Activated B cell treated with CpG ODN at 0.5 μM for 24 hours (primary cell): ENCODE data around the gene MORC1. TPM values are rescaled to one million over a fixed set of nuclear protein-coding genes. Genes with fewer than 3 reads are reported as not detected.

Source experiments
- ATAC-seq: fragments of 200-7000 bp; cut with Tn5 transposase; one replicate; pipeline ENCODE4 v1.10.0; 2021; ENCODE audit warnings: low read depth, mild to moderate bottlenecking, moderate library complexity
- CTCF ChIA-PET: fragments of 350-600 bp; sonication (Branson Sonifier 250); formaldehyde crosslinking; loops from one replicate; lab custom pipeline; 2021; ENCODE audit warnings: antibody characterized with exemption; lab: Charles Lee
- POLR2A ChIA-PET: fragments of 350-600 bp; sonication (Branson Sonifier 250); formaldehyde crosslinking; loops from one replicate; lab custom pipeline; 2021; ENCODE audit warnings: antibody characterized with exemption; lab: Charles Lee
- DNase-seq: peaks from one replicate; pipeline ENCODE4 v3.0.0; 2022
- H3K27ac Mint-ChIP-seq: one replicate; pipeline ENCODE4 v1.8.0; 2020; ENCODE audit warnings: mixed read lengths
- H3K27me3 Mint-ChIP-seq: one replicate; pipeline ENCODE4 v1.8.0; 2021; ENCODE audit warnings: mixed read lengths
- H3K36me3 Mint-ChIP-seq: one replicate; pipeline ENCODE4 v1.8.0; 2021; ENCODE audit warnings: low read depth, mixed read lengths
- H3K4me1 Mint-ChIP-seq: one replicate; pipeline ENCODE4 v1.8.0; 2021; ENCODE audit warnings: mixed read lengths
- H3K4me3 Mint-ChIP-seq: one replicate; pipeline ENCODE4 v1.8.0; 2020; ENCODE audit warnings: mild to moderate bottlenecking, mixed read lengths
- H3K9me3 Mint-ChIP-seq: one replicate; pipeline ENCODE4 v1.8.0; 2020; ENCODE audit warnings: mixed read lengths
- intact Hi-C: fragments of 100-400 bp; cut with micrococcal nuclease; formaldehyde crosslinking; loops from one replicate; pipeline ENCODE4 v1.15.1; 2024
- total RNA-seq: library from RNA; stranded (reverse); gene quantifications from 2 replicates; pipeline ENCODE4 v1.2.3, GENCODE V29; 2022
- TF ChIP-seq, protein P1 (sequence below): fragments of 200-600 bp; IDR thresholded peaks from one replicate; pipeline ENCODE4 v1.8.0; 2022; ENCODE audit warnings: antibody characterized with exemption, mild to moderate bottlenecking

The MORC1 gene
- total RNA-seq, 1 donor from 2014 or later: not detected

- H3K4me1 Mint-ChIP-seq: no peaks in the 10 kb centered on the region
- no peak for DNase-seq
- no peaks in the 10 kb centered on the region for H3K36me3 Mint-ChIP-seq
- no peak overlapping the region for H3K27ac Mint-ChIP-seq
- H3K4me3 Mint-ChIP-seq: no peak overlapping the region
- CTCF ChIA-PET: no interaction called here
- ATAC-seq: peak; percentile 21
- POLR2A ChIA-PET: no interaction called here
- no peaks in the 10 kb centered on the region for H3K9me3 Mint-ChIP-seq
- TF ChIP-seq, protein P1, sequence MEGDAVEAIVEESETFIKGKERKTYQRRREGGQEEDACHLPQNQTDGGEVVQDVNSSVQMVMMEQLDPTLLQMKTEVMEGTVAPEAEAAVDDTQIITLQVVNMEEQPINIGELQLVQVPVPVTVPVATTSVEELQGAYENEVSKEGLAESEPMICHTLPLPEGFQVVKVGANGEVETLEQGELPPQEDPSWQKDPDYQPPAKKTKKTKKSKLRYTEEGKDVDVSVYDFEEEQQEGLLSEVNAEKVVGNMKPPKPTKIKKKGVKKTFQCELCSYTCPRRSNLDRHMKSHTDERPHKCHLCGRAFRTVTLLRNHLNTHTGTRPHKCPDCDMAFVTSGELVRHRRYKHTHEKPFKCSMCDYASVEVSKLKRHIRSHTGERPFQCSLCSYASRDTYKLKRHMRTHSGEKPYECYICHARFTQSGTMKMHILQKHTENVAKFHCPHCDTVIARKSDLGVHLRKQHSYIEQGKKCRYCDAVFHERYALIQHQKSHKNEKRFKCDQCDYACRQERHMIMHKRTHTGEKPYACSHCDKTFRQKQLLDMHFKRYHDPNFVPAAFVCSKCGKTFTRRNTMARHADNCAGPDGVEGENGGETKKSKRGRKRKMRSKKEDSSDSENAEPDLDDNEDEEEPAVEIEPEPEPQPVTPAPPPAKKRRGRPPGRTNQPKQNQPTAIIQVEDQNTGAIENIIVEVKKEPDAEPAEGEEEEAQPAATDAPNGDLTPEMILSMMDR: no peak
- H3K27me3 Mint-ChIP-seq: no peaks in the 10 kb centered on the region
- intact Hi-C loops: no loop called here
Measured at GRCh38 chr3:109045271-109046040, 72.5 kb downstream of the MORC1 start.

DNA sequence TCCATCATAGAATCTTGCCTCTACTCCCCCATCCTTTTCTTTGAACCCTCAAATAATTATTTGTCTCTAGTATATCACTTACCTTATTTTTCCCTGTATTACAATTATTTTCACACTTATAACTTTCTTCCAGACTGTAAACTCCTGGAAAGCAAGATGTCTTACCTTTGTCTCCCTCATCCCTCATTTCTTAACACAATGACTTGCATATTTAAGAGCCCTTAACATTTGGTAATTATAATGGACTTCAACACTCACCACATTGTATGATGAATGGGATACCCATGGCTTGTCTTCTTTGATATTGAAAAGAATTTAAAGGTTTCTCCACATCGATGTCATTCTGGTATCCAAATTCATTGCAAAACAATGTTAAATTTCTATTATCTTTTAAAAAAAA is 82.9 kb downstream of the MORC1 start:
- H3K4me3 Mint-ChIP-seq: no peak overlapping the region
- intact Hi-C loops: no loop called here
- H3K27ac Mint-ChIP-seq: no peak overlapping the region
- H3K4me1 Mint-ChIP-seq: no peaks in the 10 kb centered on the region
- H3K36me3 Mint-ChIP-seq: no peaks in the 10 kb centered on the region
- no peak for DNase-seq
- ChIA-PET CTCF (interaction anchor here (3.6 kb wide), 1 partner anchor 11 kb away, joined by 17 read pairs; no protein-coding TSS in a partner anchor), POLR2A (no interaction called here)
- peaks cover 12% of the 10 kb centered on the region for H3K27me3 Mint-ChIP-seq
- no peak for ATAC-seq
- H3K9me3 Mint-ChIP-seq: no peaks in the 10 kb centered on the region
- TF ChIP-seq, protein P1: no peak

DNA sequence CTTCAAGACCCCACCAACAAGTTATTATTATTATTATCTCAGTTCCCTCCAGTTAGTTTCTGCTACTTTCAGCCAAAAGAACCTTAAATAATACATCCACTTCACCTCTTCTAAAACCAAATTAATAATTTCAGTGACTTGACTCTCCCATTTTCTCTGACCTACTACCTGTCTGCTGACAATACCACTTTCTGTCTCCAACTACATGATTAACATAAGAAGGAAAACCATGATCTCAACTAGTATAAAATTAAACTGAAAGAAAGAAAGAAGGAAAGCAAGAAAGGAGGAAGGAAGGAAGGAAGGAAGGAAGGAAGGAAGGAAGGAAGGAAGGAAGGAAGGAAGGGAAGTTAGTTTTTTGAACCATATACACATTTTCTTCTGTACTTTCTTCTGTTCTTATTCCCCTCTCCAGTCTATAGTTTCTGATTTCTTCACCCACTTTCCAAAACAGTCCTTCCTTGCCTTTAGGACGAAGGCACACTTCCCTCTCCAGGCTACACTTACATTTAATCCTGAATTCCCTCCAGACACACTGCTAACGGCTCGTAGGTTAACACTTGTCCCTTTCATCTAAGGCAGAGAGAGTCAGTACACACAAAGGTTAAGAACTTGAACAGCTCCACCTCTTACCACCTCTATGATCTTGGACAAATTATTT is 84.8 kb downstream of the MORC1 start:
- Mint-ChIP-seq H3K4me1 (no peaks in the 10 kb centered on the region), H3K36me3 (no peaks in the 10 kb centered on the region), H3K27me3 (peaks cover 7% of the 10 kb centered on the region), H3K9me3 (no peaks in the 10 kb centered on the region), H3K4me3 (no peak overlapping the region), H3K27ac (no peak overlapping the region)
- no peak for DNase-seq
- ChIA-PET POLR2A (no interaction called here), CTCF (interaction anchor here (3.6 kb wide), 1 partner anchor 9 kb away, joined by 17 read pairs; no protein-coding TSS in a partner anchor)
- ATAC-seq: no peak
- intact Hi-C loops: no loop called here
- TF ChIP-seq, protein P1: no peak

DNA sequence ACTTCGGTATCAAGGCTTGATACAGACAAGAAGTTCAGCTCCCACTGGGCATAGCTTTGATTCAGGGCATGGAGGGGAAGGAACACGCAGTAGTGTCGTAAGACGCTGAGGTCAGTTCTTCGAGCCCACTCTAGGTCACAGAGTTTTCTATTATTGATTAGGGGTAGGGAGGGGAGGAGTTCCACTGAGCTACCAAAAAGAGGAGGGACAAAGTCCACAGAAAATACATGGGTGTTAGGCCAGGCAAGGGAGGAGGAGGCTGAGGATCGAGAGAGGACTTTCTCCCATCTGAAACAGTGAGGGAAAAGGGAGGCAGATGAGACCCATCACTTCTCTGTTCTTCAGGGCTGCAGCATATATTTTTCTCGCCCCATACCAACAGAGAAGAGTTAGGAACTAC is 89.2 kb downstream of the MORC1 start:
- Mint-ChIP-seq H3K9me3 (no peaks in the 10 kb centered on the region), H3K4me3 (no peak overlapping the region)

More for the DNA sequence above, 89.2 kb downstream of the MORC1 start:
- peaks cover 3% of the 10 kb centered on the region for H3K27me3 Mint-ChIP-seq
- H3K36me3 Mint-ChIP-seq: no peaks in the 10 kb centered on the region
- intact Hi-C loops: loop anchor here (10.0 kb wide), 1 partner anchor 196 kb away; no protein-coding TSS in a partner anchor
- ATAC-seq: no peak
- DNase-seq: no peak
- TF ChIP-seq, protein P1: no peak
- H3K27ac Mint-ChIP-seq: no peak overlapping the region
- CTCF ChIA-PET: no interaction called here
- no peaks in the 10 kb centered on the region for H3K4me1 Mint-ChIP-seq
- POLR2A ChIA-PET: no interaction called here
